Measurements from ENCODE around the gene DCLK2.
A peak's percentile ranks its signal among the peaks of the same experiment; 100 is the strongest.

Gene DCLK2

GRCh38 chr4:150164956-150165629, 86.8 kb downstream of the DCLK2 start:
- H3K36me3 Mint-ChIP-seq (ENCODE audit: low read depth), result no peaks in the 10 kb centered on the region
- peak overlapping the region in 2 of 3 experiments; percentile 5 to 37 for H3K27ac Mint-ChIP-seq
- peaks cover 34% of the 10 kb centered on the region for H3K4me1 Mint-ChIP-seq
- H3K9me3 Mint-ChIP-seq, result no peaks in the 10 kb centered on the region
- H3K27me3 Mint-ChIP-seq (ENCODE audit: low read depth), result no peaks in the 10 kb centered on the region
- TF ChIP-seq CTCF (IDR thresholded peaks at IDR 0.05; ENCODE audit: unreplicated experiment in 3 of 3), result no peak
- no peak overlapping the region for H3K4me3 Mint-ChIP-seq

GRCh38 chr4:150167054-150167453, 88.8 kb downstream of the DCLK2 start:
- Mint-ChIP-seq H3K27me3 (ENCODE audit: low read depth) (no peaks in the 10 kb centered on the region), H3K27ac (peak overlapping the region in 1 of 3 experiments; percentile 49), H3K4me1 (peaks cover 25% of the 10 kb centered on the region), H3K9me3 (no peaks in the 10 kb centered on the region), H3K4me3 (no peak overlapping the region), H3K36me3 (ENCODE audit: low read depth) (no peaks in the 10 kb centered on the region)
- TF ChIP-seq CTCF (IDR thresholded peaks at IDR 0.05; ENCODE audit: unreplicated experiment in 3 of 3), result no peak

GRCh38 chr4:150173432-150173861, 95.2 kb downstream of the DCLK2 start:
- Mint-ChIP-seq H3K27me3 (ENCODE audit: low read depth) (peaks cover 3% of the 10 kb centered on the region), H3K4me1 (peaks cover 52% of the 10 kb centered on the region), H3K4me3 (peak overlapping the region in 1 of 3 experiments; percentile 12), H3K9me3 (no peaks in the 10 kb centered on the region), H3K27ac (peak overlapping the region; percentile 71 to 85 (median 81)), H3K36me3 (ENCODE audit: low read depth) (no peaks in the 10 kb centered on the region)
- TF ChIP-seq CTCF (IDR thresholded peaks at IDR 0.05; ENCODE audit: unreplicated experiment in 3 of 3), result no peak

GRCh38 chr4:150173982-150174398, 95.7 kb downstream of the DCLK2 start:
- no peak for TF ChIP-seq CTCF (IDR thresholded peaks at IDR 0.05; ENCODE audit: unreplicated experiment in 3 of 3)
- H3K36me3 Mint-ChIP-seq (ENCODE audit: low read depth), result no peaks in the 10 kb centered on the region
- peak overlapping the region in 1 of 3 experiments; percentile 12 for H3K4me3 Mint-ChIP-seq
- peaks cover 3% of the 10 kb centered on the region for H3K27me3 Mint-ChIP-seq (ENCODE audit: low read depth)
- H3K27ac Mint-ChIP-seq, result peak overlapping the region; percentile 71 to 85 (median 81)
- H3K9me3 Mint-ChIP-seq, result no peaks in the 10 kb centered on the region
- H3K4me1 Mint-ChIP-seq, result peaks cover 56% of the 10 kb centered on the region

GRCh38 chr4:150176547-150176946, 98.3 kb downstream of the DCLK2 start:
- H3K36me3 Mint-ChIP-seq (ENCODE audit: low read depth), result no peaks in the 10 kb centered on the region
- H3K4me3 Mint-ChIP-seq, result peak overlapping the region in 1 of 3 experiments; percentile 45
- no peak for TF ChIP-seq CTCF (IDR thresholded peaks at IDR 0.05; ENCODE audit: unreplicated experiment in 3 of 3)
- H3K9me3 Mint-ChIP-seq, result no peaks in the 10 kb centered on the region
- H3K4me1 Mint-ChIP-seq, result peaks cover 75% of the 10 kb centered on the region
- H3K27me3 Mint-ChIP-seq (ENCODE audit: low read depth), result peaks cover 3% of the 10 kb centered on the region
- peak overlapping the region; percentile 87 to 96 (median 90) for H3K27ac Mint-ChIP-seq

GRCh38 chr4:150178161-150178560, 99.9 kb downstream of the DCLK2 start:
- H3K27me3 Mint-ChIP-seq (ENCODE audit: low read depth), result peaks cover 3% of the 10 kb centered on the region
- peaks cover 81% of the 10 kb centered on the region for H3K4me1 Mint-ChIP-seq
- H3K36me3 Mint-ChIP-seq (ENCODE audit: low read depth), result no peaks in the 10 kb centered on the region
- peak overlapping the region; percentile 49 to 96 (median 59) for H3K27ac Mint-ChIP-seq
- peak overlapping the region in 1 of 3 experiments; percentile 21 for H3K4me3 Mint-ChIP-seq
- no peaks in the 10 kb centered on the region for H3K9me3 Mint-ChIP-seq
- TF ChIP-seq CTCF (IDR thresholded peaks at IDR 0.05; ENCODE audit: unreplicated experiment in 3 of 3), result no peak
